Dedifferentiated amniotic fluid mesenchymal stem cell (primary cell): ENCODE data around the gene PAN3.
A peak's percentile ranks its signal among the peaks of the same experiment; 100 is the strongest.
"Not testable (repeated sequence)": the region's sequence is repeated elsewhere in the genome, so short reads cannot be mapped to it uniquely, and the experiment has no call there.

Source experiments
- DNase-seq: peaks from one replicate; pipeline ENCODE4 v3.0.0-alpha.2; 2016; ENCODE audit errors: extremely low spot score

PAN3 gene

GRCh38 chr13:28138756-28139470 lies 568 bp downstream of the PAN3 start:
- peak; percentile 52 for DNase-seq

DNA sequence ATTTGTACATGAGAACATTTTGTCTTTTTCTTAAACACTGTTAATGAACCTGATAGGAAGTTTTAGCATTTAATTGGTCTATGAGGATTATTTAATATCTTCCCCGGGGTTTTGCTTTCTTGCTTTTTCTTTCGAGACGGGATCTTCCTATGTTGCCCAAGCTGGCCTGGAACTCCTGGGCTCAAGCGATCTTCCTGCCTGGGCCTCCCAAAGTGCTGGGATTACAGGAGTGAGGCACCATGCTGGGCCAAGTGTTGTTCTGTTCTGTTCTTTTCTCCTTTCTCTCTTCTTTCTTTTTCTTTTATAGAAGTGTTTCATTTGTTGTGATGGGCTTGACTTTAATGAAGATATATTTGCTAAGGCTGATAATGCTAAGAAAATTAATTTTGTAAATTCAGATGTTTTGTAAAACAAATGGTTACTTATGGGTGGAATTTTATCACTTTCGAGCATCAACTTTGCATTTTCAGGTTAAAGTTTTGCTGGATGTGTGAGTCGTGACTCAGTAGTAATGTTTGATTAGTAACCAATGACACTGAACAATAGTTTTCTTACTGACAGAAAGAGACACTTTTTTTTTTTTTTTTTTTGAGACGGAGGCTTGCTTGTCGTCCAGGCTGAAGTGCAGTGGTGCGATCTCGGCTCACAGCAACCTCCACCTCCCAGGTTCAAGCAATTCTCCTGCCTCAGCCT lies 2.2 kb downstream of the PAN3 start:
- DNase-seq, result no peak

DNA sequence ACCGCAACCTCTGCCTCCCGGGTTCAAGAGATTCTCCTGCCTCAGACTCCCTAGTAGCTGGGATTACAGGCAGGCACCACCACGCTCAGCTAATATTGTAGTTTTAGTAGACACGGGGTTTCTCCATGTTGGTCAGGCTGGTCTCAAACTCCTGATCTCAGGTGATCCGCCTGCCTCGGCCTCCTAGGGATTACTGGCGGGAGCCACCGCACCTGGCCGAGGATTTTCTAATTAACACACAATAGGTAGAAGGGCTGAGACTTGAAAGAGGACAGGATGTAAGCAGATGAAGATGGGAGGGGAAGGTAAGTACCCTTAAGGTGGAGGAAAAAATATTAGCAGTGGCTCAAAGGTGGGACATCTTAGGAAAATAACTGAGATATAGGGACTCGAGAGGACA lies 3.2 kb downstream of the PAN3 start:
- not testable (repeated sequence) for DNase-seq

- no peak for DNase-seq
Observed at GRCh38 chr13:28145049-28145448, 6.7 kb downstream of the PAN3 start.

- DNase-seq, result no peak
Observed at GRCh38 chr13:28147495-28147894, 9.2 kb downstream of the PAN3 start.

GRCh38 chr13:28159057-28159456 lies 20.7 kb downstream of the PAN3 start:
- DNase-seq, result no peak

GRCh38 chr13:28161370-28161769 lies 23.0 kb downstream of the PAN3 start:
- peak; percentile 32 for DNase-seq

GRCh38 chr13:28163587-28163986 lies 25.2 kb downstream of the PAN3 start:
- DNase-seq, result no peak

DNA sequence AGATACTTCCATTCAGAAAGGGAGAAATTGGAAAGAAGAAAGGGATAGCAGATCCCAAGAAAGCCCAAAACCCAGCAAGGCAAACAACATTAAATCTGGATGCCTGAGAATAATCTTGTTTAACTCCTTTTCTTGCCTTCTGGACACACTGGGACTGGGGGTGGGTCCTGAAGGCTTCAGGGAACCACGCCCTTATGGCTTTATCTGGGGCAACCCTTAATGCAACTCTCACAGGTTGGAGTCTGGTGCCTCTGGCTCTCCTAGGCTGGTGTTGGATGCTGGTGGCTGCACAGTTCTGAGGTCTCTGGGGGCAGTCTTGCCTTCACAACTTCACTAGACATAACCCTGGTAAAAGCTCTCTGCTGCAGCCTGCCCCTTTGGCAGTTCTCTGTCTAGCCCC lies 27.9 kb downstream of the PAN3 start:
- no peak for DNase-seq

GRCh38 chr13:28171266-28171665 lies 32.9 kb downstream of the PAN3 start:
- no peak for DNase-seq

GRCh38 chr13:28172947-28173346 lies 34.6 kb downstream of the PAN3 start:
- DNase-seq, result no peak

- no peak for DNase-seq
Observed at GRCh38 chr13:28173793-28174192, 35.4 kb downstream of the PAN3 start.

DNA sequence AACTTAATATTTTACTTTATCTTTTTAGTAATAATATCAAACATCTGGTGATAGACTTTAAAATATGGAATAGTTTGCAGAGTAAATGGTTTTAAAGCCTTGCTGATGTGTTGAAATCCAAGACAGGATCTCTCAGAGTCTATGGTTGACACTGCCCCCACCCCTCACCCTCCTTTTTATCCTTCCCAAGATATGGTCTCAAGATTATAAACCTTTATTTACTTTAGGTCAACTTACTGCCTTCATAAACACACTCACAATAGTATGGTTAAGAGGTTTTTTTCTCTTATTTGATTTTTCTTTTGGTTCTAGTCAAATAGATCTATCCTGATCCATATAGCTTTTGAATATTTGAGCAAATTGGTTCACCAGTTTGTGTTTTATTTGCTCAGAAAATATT lies 39.0 kb downstream of the PAN3 start:
- DNase-seq, result no peak

DNA sequence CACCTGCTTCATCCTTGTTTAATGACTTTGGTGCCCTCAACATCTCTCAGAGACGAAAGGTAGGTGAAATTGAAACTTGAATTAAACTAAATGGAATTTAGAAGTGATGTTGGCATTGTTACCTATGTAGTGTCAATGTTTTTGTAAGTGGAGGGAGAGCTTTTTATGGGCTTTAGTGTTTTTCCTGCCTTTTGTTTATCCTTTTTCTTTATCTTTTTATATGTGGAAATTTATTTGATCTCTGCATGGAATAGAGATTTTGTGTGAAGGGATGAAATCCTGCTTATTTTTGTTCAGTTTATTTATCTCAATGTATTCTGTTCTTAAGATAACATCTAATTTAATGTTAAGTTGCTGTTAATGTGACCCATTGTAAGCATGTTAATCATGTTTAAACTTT lies 39.5 kb downstream of the PAN3 start:
- DNase-seq, result no peak

DNA sequence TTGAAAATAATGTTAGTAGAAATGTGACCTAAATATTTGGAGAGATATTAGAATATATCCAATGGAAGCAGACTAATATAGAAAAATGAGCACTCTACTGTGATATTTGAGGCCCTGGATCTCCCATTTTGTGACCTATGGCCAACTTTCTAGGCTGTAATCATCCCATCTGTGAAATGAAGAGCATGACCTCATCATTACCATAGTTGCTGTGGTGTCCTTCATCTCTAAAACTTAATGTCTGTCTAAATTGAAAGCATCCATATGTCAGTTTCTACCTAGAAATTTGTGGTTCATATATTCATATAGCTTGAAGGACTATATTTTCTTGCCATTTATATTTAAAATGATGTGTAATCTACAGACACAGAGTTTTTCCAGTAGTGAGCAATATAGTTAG lies 41.6 kb downstream of the PAN3 start:
- DNase-seq, result no peak

DNA sequence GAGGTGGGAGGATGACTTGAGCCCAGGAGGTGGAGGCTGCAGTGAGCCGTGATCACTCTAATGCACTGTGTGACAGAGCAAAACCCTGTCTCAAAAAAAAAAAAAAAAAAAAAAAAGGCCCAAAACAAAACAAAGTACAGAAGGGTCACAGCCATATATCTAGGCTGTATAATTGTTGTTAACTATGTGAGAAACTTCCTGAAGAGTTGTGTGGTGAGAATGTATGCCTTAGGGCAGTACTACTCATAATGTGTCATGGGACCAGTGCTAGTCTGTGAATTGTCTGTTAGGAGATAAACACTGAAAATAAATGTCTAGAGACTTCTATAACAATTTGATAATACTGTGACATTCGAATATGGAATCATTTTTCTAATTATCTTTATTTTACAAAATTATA lies 43.1 kb downstream of the PAN3 start:
- no peak for DNase-seq

DNA sequence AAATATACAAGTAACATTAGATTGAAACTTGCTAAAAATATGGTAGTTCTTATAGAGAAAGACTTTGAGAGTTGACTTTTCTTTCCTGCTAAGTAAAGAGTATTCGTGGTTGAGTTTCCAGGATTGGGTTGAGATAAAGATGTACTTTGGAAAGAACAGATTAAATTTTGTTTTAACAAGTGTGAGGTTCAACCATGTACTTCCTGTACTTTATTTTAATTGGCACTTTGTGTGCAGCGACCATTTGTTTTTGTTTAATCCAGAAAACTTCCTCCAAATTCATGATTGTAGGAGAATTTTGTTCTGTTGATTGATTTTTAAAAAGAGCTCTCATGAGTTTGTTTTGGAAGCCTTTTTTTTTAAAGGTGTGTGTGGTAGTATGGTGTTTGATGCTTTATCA lies 46.9 kb downstream of the PAN3 start:
- no peak for DNase-seq

- DNase-seq, result no peak
Observed at GRCh38 chr13:28199089-28199488, 60.7 kb downstream of the PAN3 start.

- no peak for DNase-seq
Observed at GRCh38 chr13:28204043-28204442, 65.7 kb downstream of the PAN3 start.

- DNase-seq, result no peak
Observed at GRCh38 chr13:28204690-28205443, 66.5 kb downstream of the PAN3 start.

DNA sequence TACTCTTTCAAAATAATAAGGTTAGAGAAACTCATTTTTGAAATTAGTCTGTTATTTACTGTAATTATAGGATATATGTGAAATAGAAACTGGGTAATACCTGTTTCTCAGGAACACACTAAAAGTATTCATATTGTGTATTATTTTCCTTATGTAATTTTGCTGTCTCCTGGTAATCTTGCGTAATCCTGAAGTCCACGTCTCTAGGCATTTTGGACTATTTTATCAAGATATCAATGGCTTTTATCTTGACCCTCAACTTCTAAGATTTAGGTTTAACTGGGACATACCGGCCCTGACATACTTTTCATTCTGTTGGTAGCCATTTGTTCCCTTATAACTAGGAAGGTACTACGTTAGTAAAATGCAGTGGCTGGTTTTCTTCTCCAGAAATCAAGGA lies 80.3 kb downstream of the PAN3 start:
- no peak for DNase-seq

GRCh38 chr13:28219408-28220099 lies 81.2 kb downstream of the PAN3 start:
- DNase-seq, result no peak
